HepG2 (cell line): ENCODE results near the gene ABI2.

Experiments
- BHLHE40 ChIP-seq: IDR thresholded peaks from 2 replicates; pipeline ENCODE4 v1.6.1; 2011; ENCODE audit warnings: low read length, improper control_type of control experiment
- MTA3 ChIP-seq: sonication (generic); formaldehyde crosslinking; IDR thresholded peaks from 2 replicates; pipeline ENCODE4 v1.4.0; 2020; ENCODE audit warnings: missing genetic modification reagents
- PAWR ChIP-seq: sonication (generic); formaldehyde crosslinking; IDR thresholded peaks from 2 replicates; pipeline ENCODE4 v1.4.0; 2020; ENCODE audit warnings: missing genetic modification reagents, mild to moderate bottlenecking, borderline replicate concordance
- SP1 ChIP-seq, 2 experiments: fragments of 450-650 bp in 1 of 2; sonication (generic) in 1 of 2; formaldehyde crosslinking in 1 of 2; IDR thresholded peaks; 2 replicates each; pipeline versions ENCODE4 v1.4.0 to v1.6.1; 2016 to 2020; ENCODE audit warnings: missing genetic modification reagents in 1 of 2
- WIZ ChIP-seq: sonication (generic); formaldehyde crosslinking; IDR thresholded peaks from 2 replicates; pipeline ENCODE4 v1.5.1; 2020; ENCODE audit warnings: mild to moderate bottlenecking, missing genetic modification reagents
- ZNF501 ChIP-seq: sonication (generic); formaldehyde crosslinking; IDR thresholded peaks from 2 replicates; pipeline ENCODE4 v1.5.1; 2020; ENCODE audit warnings: mild to moderate bottlenecking, moderate library complexity, missing genetic modification reagents
- ZNF629 ChIP-seq: sonication (generic); formaldehyde crosslinking; conservative IDR thresholded peaks from 2 replicates; pipeline ENCODE4 v1.5.0; 2020; ENCODE audit warnings: missing genetic modification reagents
- TF ChIP-seq, protein P1 (sequence below): sonication (generic); formaldehyde crosslinking; IDR thresholded peaks from 2 replicates; pipeline ENCODE4 v1.4.0; 2020; ENCODE audit warnings: missing genetic modification reagents
- TF ChIP-seq, protein P2 (sequence below): sonication (generic); formaldehyde crosslinking; IDR thresholded peaks from 2 replicates; pipeline ENCODE4 v1.5.0; 2020; ENCODE audit warnings: mild to moderate bottlenecking, missing genetic modification reagents
- TF ChIP-seq, protein P3 (sequence below): sonication (generic); formaldehyde crosslinking; IDR thresholded peaks from 2 replicates; pipeline ENCODE4 v1.5.0; 2020; ENCODE audit warnings: mild to moderate bottlenecking, missing genetic modification reagents, moderate library complexity

DNA sequence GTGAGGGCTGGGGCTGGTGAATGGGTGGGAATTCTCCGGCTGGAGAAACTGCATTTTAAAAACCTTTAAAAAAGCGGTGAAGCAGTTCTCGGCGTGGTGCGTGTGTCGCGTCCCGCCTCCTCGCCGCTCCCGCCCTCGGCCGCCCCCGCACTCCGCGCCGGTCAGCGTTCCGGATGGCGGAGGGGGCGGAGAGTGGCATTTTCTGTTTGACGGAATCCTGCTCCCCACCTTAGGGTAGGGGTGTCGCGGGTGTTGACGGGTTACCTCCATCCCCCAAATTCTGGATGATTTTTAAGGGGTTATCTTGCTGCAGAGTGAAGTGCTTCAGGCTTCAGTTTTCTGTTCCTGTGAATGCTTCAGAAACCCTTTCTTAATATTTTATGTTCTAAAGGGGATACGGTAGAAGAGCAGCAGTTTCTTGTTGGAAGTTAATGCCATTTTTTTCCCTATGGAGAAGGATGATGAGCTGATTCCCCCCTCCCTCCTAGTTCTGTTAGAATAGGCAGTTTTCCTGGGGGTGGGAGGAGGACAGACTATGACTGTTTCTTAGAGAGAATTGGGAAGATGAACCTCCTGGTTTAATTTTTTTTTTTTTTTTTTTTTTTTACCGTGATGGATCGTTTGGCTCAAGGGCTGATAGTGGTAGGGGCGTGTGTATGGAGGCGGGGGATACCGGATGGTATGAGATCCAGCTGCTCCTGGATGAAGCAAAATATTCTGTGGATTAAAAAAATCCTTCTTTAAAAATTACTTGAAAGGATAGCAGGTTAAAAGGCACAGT, 756 bp downstream of the ABI2 start:
- TF ChIP-seq, protein P1, sequence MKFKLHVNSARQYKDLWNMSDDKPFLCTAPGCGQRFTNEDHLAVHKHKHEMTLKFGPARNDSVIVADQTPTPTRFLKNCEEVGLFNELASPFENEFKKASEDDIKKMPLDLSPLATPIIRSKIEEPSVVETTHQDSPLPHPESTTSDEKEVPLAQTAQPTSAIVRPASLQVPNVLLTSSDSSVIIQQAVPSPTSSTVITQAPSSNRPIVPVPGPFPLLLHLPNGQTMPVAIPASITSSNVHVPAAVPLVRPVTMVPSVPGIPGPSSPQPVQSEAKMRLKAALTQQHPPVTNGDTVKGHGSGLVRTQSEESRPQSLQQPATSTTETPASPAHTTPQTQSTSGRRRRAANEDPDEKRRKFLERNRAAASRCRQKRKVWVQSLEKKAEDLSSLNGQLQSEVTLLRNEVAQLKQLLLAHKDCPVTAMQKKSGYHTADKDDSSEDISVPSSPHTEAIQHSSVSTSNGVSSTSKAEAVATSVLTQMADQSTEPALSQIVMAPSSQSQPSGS (CRISPR knock-in tag): no peak
- TF ChIP-seq ZNF501 (no peak), MTA3 (CRISPR knock-in tag) (no peak), WIZ (no peak), BHLHE40 (no peak), ZNF629 (CRISPR knock-in tag) (no peak), PAWR (no peak), SP1 (IDR thresholded peaks at IDR 0.05) (no peak), SP1 (CRISPR knock-in tag; IDR thresholded peaks at IDR 0.05) (0 out of 2 replicates have a peak, but pooled peaks have one; percentile 31)
- TF ChIP-seq, protein P2, sequence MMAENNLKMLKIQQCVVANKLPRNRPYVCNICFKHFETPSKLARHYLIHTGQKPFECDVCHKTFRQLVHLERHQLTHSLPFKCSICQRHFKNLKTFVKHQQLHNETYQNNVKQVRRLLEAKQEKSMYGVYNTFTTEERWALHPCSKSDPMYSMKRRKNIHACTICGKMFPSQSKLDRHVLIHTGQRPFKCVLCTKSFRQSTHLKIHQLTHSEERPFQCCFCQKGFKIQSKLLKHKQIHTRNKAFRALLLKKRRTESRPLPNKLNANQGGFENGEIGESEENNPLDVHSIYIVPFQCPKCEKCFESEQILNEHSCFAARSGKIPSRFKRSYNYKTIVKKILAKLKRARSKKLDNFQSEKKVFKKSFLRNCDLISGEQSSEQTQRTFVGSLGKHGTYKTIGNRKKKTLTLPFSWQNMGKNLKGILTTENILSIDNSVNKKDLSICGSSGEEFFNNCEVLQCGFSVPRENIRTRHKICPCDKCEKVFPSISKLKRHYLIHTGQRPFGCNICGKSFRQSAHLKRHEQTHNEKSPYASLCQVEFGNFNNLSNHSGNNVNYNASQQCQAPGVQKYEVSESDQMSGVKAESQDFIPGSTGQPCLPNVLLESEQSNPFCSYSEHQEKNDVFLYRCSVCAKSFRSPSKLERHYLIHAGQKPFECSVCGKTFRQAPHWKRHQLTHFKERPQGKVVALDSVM: no peak
- TF ChIP-seq, protein P3, sequence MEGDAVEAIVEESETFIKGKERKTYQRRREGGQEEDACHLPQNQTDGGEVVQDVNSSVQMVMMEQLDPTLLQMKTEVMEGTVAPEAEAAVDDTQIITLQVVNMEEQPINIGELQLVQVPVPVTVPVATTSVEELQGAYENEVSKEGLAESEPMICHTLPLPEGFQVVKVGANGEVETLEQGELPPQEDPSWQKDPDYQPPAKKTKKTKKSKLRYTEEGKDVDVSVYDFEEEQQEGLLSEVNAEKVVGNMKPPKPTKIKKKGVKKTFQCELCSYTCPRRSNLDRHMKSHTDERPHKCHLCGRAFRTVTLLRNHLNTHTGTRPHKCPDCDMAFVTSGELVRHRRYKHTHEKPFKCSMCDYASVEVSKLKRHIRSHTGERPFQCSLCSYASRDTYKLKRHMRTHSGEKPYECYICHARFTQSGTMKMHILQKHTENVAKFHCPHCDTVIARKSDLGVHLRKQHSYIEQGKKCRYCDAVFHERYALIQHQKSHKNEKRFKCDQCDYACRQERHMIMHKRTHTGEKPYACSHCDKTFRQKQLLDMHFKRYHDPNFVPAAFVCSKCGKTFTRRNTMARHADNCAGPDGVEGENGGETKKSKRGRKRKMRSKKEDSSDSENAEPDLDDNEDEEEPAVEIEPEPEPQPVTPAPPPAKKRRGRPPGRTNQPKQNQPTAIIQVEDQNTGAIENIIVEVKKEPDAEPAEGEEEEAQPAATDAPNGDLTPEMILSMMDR (CRISPR knock-in tag): no peak
